Measurements from ENCODE around the gene GEMIN5.
"Not testable (repeated sequence)": the region's sequence is repeated elsewhere in the genome, so short reads cannot be mapped to it uniquely, and the experiment has no call there.

The GEMIN5 gene

DNA sequence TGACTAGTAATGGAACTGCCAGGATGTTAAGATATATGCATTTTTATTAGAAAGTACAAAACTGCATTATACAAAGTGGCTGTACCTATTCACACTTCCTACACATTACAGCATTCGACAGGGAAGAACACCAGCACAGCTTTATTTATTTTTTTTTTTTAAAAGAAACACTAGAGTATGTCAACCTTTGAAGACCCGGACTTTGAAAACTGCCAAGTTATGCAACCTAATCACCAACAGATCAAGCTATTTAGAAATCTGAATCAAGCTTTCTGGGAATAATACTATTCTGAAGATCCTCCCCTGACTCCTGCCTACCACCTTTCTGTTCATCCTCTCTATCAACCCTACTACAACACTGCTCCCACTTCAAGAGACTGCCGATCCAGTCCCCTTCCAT lies 4.5 kb downstream of the GEMIN5 start:
- Mint-ChIP-seq H3K4me3 (no peak overlapping the region), H3K36me3 (ENCODE audit: low read depth) (peaks cover 61% of the 10 kb centered on the region), H3K9me3 (no peaks in the 10 kb centered on the region), H3K4me1 (ENCODE audit: low read depth) (peaks cover 21% of the 10 kb centered on the region), H3K27me3 (no peaks in the 10 kb centered on the region), H3K27ac (no peak overlapping the region)
- intact Hi-C loops (cut with micrococcal nuclease): loop anchor here (10.0 kb wide), 1 partner anchor 179 kb away; the partner anchor contains the start of gene LARP1

DNA sequence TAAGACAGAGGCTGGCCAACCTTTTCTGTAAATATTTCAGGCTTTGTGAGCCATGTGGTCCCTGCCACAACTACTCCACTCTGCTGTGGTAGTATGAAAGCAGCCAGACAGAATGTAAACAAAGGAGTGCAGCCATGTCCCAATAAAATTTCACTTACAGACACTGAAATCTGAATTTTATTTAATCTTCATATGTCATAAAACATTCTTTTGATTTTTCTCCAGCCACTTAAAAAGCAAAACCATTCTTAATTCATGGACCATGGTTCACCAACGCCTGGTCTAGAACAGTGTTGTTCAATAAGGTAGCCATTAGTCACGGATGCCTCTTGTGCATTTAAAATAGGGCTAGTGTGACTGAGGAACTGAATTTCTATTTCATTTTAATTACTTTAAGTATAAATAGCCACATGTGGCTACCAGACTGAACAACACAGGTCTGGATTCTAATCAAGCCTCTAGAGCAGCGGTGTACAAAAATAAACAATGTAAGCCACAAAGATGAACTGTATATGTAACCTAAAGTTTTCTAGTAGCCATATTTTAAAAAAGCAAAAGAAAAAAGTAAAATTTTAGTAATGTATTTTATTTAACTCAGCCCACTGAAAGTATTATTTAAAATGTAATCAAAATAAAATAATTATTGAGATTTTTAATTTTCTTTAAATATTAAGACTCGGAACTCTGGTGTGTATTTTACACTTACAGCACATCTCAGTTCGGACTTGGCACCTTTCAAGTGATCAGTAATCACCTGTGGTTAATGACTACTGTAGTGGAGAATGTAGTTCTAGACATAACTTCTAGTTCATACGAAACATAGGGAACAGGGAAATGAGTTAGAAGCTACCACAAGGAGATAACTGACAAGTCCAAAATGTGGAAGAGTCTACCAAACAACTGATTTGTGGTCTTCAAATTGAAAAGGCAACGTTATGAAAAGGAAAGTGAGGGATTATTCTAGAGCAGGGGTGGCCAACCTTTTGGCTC lies 14.3 kb downstream of the GEMIN5 start:
- H3K4me3 Mint-ChIP-seq: no peak overlapping the region
- no peaks in the 10 kb centered on the region for H3K4me1 Mint-ChIP-seq (ENCODE audit: low read depth)
- no peak overlapping the region for H3K27ac Mint-ChIP-seq
- no peaks in the 10 kb centered on the region for H3K27me3 Mint-ChIP-seq
- H3K36me3 Mint-ChIP-seq (ENCODE audit: low read depth): peaks cover 82% of the 10 kb centered on the region
- intact Hi-C loops (cut with micrococcal nuclease): no loop called here
- H3K9me3 Mint-ChIP-seq: no peaks in the 10 kb centered on the region

DNA sequence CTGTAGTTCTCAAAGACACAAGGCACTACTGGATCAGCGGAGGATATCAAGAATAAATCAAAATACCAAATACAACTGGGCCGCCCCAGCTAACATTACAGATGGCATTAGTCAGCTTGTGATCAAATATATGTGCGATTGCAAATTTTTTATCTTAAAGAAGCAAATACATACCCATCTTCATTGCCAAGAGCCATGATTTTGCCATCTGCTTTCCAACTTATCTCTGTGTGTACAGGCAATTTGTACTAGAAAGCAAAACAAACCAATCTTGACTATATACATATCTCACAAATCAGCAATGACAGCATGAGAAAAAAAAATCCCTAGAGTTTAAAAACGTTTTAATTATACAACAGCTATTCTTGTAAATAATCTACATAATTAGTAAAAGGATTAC lies 20.3 kb downstream of the GEMIN5 start:
- Mint-ChIP-seq H3K9me3 (no peaks in the 10 kb centered on the region), H3K27me3 (no peaks in the 10 kb centered on the region), H3K36me3 (ENCODE audit: low read depth) (peaks cover 67% of the 10 kb centered on the region), H3K27ac (no peak overlapping the region), H3K4me1 (ENCODE audit: low read depth) (no peaks in the 10 kb centered on the region), H3K4me3 (no peak overlapping the region)
- intact Hi-C loops (cut with micrococcal nuclease): no loop called here

DNA sequence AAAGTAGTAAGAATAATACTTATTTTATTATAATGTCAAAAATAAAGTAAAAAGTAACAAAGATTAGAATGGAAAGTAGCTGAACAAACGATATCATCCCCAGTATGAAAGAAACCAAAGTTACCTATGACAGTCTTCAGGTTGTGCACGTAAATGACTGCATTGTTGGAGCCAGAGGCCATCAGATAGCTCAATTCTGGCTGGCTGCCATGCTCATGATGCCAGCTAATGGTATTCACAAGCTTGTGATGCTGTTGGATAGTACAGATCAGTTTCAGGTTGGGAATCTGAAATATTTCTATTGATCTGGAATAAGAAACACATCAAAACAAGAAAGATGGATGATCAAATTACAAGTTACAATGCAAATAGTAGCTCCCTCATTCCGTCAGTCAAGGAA lies 21.1 kb downstream of the GEMIN5 start:
- intact Hi-C loops (cut with micrococcal nuclease): no loop called here
- H3K4me1 Mint-ChIP-seq (ENCODE audit: low read depth): no peaks in the 10 kb centered on the region

DNA sequence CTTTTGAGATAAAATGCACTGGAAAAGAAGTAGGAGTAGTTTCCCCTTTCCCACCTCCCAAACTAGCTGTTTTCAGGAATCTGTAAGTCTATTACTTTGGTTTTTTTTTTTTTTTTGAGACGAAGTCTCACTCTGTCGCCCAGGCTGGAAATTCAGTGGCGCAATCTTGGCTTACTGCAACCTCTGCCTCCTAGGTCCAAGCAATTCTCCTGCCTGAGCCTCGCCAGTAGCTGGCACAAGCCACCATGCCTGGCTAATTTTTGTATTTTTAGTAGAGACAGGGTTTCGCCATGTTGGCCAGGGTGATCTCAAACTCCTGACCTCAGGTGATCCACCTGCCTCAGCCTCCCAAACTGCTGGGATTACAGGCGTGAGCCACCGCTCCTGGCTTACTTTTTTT lies 32.4 kb downstream of the GEMIN5 start:
- peaks cover 95% of the 10 kb centered on the region for H3K36me3 Mint-ChIP-seq (ENCODE audit: low read depth)
- H3K27me3 Mint-ChIP-seq; H3K4me3 Mint-ChIP-seq; H3K4me1 Mint-ChIP-seq (ENCODE audit: low read depth); intact Hi-C loops (cut with micrococcal nuclease); H3K27ac Mint-ChIP-seq; H3K9me3 Mint-ChIP-seq: not testable (repeated sequence)

More for the DNA sequence above, 21.1 kb downstream of the GEMIN5 start:
- Mint-ChIP-seq H3K27me3 (no peaks in the 10 kb centered on the region), H3K9me3 (no peaks in the 10 kb centered on the region), H3K27ac (no peak overlapping the region), H3K36me3 (ENCODE audit: low read depth) (peaks cover 73% of the 10 kb centered on the region), H3K4me3 (no peak overlapping the region)

DNA sequence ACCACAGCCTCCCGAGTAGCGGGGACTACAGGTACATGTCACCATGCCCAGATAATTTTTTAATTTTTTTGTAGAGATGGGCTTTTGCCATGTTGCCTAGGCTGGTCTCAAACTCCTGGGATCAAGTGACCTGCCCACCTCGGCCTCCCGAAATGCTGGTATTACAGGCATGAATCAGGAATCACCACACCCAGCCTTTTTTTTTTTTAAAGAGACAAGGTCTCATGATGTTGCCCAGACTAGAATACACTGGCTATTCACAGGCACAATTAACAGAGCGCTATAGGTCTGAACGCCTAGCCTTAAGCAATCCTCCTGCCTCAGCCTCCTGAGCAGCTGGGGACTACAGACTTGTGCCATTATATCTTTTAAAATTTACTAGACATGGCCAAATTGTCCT lies 36.1 kb downstream of the GEMIN5 start:
- Mint-ChIP-seq H3K9me3 (no peaks in the 10 kb centered on the region), H3K4me1 (ENCODE audit: low read depth) (no peaks in the 10 kb centered on the region), H3K27ac (no peak overlapping the region), H3K4me3 (no peak overlapping the region), H3K27me3 (no peaks in the 10 kb centered on the region), H3K36me3 (ENCODE audit: low read depth) (peaks cover 90% of the 10 kb centered on the region)
- intact Hi-C loops (cut with micrococcal nuclease): no loop called here

DNA sequence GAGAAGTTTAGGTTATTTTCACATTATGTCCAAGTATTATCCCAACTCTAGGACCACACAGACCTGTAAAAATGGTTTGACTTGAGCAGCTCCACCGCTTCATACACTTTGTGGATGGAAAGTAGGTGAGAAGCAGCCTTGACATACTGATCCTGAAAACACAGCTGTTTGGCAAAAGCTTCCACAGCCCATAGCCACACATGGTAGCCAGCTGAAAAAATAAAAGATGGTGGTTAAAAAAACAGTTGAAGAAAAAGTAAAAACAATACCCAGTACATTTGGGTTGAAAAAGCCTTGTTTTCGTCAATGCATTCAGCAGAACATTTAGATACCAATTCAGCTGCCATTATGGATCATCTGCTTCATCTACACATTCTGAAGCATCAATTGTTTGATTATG lies 36.7 kb downstream of the GEMIN5 start:
- Mint-ChIP-seq H3K9me3 (no peaks in the 10 kb centered on the region), H3K4me3 (no peak overlapping the region), H3K27me3 (no peaks in the 10 kb centered on the region), H3K36me3 (ENCODE audit: low read depth) (peaks cover 90% of the 10 kb centered on the region), H3K27ac (no peak overlapping the region), H3K4me1 (ENCODE audit: low read depth) (no peaks in the 10 kb centered on the region)
- intact Hi-C loops (cut with micrococcal nuclease): no loop called here

DNA sequence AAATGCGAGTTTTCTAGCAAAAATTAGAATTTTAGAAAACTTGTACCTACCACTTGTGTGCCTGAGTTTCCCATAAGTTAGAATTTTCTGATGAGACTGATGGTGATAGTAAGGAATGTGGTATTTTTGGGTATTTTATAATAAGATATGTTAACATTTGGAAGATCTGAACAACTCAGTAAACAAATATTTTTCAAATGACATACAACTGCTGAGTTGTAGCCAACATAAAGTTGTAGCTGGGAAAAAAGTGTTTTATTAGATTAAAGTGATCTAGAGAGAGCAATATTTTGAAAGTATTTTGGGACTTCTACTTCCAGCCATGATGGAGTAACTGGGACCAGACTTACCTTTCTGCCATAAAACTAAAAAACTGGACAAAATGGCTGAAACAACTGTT lies 37.9 kb downstream of the GEMIN5 start:
- H3K27ac Mint-ChIP-seq: no peak overlapping the region
- H3K4me3 Mint-ChIP-seq: no peak overlapping the region
- intact Hi-C loops (cut with micrococcal nuclease): no loop called here
- no peaks in the 10 kb centered on the region for H3K27me3 Mint-ChIP-seq
- H3K4me1 Mint-ChIP-seq (ENCODE audit: low read depth): no peaks in the 10 kb centered on the region
- H3K36me3 Mint-ChIP-seq (ENCODE audit: low read depth): peaks cover 92% of the 10 kb centered on the region
- H3K9me3 Mint-ChIP-seq: no peaks in the 10 kb centered on the region

DNA sequence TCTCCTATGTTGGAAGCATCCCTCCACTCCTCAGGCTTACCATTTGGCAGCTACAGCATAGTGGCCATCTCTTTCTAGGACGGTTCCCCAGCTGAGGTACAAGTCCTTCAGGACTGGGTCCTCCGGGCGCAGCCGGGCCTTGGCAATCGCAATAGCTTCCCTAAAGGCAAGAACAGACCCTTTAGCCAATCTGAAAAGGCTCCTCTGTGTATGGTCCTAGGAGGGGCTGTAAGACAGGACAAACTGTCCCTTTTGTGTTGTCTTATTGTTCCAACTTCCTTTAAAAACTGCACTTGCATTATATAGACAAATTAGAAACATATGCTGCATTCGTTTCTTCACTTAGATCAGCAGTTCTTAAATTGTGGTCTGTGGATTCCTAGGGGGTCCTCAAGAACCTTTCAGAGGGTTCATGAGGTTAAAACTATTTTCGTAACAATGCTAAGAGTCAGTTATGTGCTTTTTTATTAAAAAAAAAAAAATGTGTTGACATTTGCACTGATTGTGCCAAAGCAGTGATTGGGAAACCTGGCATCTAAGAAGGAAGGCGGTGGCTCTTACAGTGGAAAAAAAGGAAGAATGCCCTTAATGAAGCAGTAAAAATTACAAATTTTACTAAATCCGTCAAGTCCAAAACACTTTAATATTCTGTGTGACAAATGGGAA lies 38.7 kb downstream of the GEMIN5 start:
- no peaks in the 10 kb centered on the region for H3K27me3 Mint-ChIP-seq
- no peak overlapping the region for H3K27ac Mint-ChIP-seq
- peaks cover 92% of the 10 kb centered on the region for H3K36me3 Mint-ChIP-seq (ENCODE audit: low read depth)
- H3K4me1 Mint-ChIP-seq (ENCODE audit: low read depth): no peaks in the 10 kb centered on the region
- H3K9me3 Mint-ChIP-seq: no peaks in the 10 kb centered on the region
- H3K4me3 Mint-ChIP-seq: no peak overlapping the region
- intact Hi-C loops (cut with micrococcal nuclease): no loop called here

DNA sequence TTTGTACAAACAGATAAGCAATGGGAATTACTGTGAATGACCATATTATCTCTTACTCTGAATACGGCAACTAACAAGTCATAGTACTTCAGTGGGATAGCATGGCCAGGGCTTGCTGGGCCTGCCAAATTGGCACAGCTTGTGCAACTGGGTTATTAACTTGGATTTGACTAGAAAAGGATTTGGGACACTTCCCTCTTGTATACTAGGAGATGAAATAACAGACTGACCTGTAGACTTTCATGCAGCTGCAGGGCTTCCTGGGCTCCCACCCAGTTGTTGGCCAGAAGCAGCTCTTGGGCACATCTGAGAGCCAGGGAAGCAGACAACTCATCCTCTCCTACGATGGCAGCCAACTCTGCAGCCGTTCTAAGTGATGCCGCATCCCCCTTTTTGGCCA lies 39.8 kb downstream of the GEMIN5 start:
- Mint-ChIP-seq H3K27ac (no peak overlapping the region), H3K4me3 (no peak overlapping the region), H3K4me1 (ENCODE audit: low read depth) (no peaks in the 10 kb centered on the region), H3K36me3 (ENCODE audit: low read depth) (peaks cover 92% of the 10 kb centered on the region), H3K9me3 (no peaks in the 10 kb centered on the region), H3K27me3 (no peaks in the 10 kb centered on the region)
- intact Hi-C loops (cut with micrococcal nuclease): no loop called here

DNA sequence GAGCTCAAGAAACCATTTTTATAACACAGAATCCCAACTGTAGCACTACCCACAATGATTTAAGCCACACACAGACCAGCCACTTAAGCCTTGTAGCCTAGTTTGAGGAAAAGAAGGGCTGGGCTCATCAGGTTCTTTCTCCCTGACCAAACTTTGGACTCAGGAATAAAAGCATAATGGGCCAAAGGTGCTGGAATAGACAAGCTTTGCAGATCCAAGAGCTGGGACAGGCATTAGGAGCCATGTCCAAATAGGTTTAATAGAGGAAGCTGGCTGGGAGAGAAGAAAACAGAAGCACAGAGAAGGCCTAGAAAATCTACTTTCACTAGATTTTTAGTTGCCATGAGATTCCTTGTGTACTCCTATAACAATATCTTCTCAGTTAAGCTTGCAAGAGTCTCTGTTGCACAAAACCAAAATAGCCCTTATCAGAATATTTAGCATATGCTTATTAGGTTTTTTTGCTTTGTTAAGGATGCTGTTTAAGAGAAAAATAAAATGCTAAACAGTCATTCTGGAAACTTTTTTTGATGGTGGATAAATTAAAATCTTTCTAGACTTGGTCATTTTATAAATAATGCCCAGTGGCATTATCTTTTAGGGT lies 41.3 kb downstream of the GEMIN5 start:
- intact Hi-C loops (cut with micrococcal nuclease): no loop called here
- Mint-ChIP-seq H3K27me3 (no peaks in the 10 kb centered on the region), H3K4me1 (ENCODE audit: low read depth) (no peaks in the 10 kb centered on the region), H3K9me3 (no peaks in the 10 kb centered on the region), H3K36me3 (ENCODE audit: low read depth) (peaks cover 92% of the 10 kb centered on the region), H3K27ac (no peak overlapping the region), H3K4me3 (no peak overlapping the region)

DNA sequence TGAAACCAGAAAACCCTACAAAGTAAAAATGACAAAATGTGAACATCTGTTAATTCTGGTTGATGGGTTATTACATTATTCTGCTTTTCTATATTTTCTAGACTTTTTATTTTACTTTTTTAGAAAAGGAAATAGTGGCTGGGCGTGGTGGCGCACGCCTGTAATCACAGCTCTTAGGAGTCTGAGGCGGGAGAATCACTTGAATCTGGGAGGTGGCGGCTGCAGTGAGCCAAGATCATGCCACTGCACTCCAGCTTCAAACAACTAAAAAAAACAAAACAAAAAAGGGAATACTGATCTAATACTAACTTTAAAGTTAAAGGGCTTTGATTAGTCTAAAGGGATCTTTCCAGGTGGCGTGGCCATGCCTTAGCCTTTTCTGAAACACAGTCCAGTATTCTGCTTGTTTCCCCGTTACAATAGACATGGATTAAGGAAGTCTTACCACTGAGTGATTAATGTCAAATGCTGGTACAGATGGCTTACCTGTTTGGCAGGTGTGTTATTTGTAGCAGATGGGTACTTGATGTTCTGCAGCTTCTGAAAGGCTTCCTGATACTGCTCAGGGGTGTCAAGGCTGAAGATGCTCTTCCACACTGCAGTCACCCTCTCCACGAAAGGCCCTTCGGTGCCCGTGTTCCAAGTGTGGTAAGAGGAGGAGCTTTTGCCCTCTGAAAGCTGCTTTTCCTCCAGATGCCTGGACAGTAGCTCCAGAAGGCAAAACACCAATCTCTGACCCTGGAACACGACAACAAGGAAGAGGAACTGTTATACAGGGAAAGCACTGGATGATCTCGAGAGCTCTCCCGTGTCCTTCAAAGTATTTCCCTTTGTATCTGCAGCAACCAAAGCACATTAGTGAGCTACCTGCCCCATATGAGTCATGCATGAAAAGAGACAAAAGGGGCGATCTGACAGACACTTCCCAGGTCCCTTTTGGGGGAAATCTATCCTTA lies 42.1 kb downstream of the GEMIN5 start:
- intact Hi-C loops (cut with micrococcal nuclease): no loop called here
- Mint-ChIP-seq H3K27ac (no peak overlapping the region), H3K4me1 (ENCODE audit: low read depth) (no peaks in the 10 kb centered on the region), H3K27me3 (no peaks in the 10 kb centered on the region), H3K9me3 (no peaks in the 10 kb centered on the region), H3K36me3 (ENCODE audit: low read depth) (peaks cover 92% of the 10 kb centered on the region), H3K4me3 (no peak overlapping the region)

DNA sequence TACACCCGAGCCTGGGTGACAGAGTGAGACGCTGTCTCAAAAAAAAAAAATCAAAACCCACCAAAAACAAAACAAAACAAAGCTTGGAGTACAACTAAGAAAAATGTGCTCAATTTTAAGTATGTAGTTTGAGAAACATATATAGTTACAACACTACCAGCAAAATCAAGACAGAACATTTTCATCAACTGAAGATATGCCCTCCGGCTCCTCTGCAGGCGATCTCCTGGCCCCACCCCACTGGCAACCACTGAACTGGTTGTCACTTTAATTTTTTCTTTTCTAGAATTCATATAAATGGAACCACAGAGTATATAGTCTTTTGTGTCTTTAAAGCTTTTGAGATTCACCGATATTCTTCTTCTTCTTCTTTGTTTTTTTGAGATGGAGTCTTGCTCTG lies 44.6 kb downstream of the GEMIN5 start:
- Mint-ChIP-seq H3K36me3 (ENCODE audit: low read depth) (peaks cover 97% of the 10 kb centered on the region), H3K9me3 (peaks cover 2% of the 10 kb centered on the region), H3K4me3 (no peak overlapping the region), H3K27ac (no peak overlapping the region), H3K27me3 (no peaks in the 10 kb centered on the region), H3K4me1 (ENCODE audit: low read depth) (no peaks in the 10 kb centered on the region)
- intact Hi-C loops (cut with micrococcal nuclease): no loop called here

Data from dendritic cell treated with granulocyte-macrophage colony-stimulating factor and Interleukin-4, amounts not matched to agents 40 ng/mL and 50 ng/mL, for 4 days (primary cell).